SK-N-SH (cell line): Measurements from ENCODE around the gene SYNDIG1L. TPM values are rescaled to one million over a fixed set of nuclear protein-coding genes. Genes with fewer than 3 reads are reported as not detected.

Experiments used
- CTCF ChIA-PET: fragments of 300-600, 350-600 bp; formaldehyde crosslinking; extraction: SDS; loops from one replicate; lab custom pipeline; 2021; lab: Yijun Ruan, JAX
- POLR2A ChIA-PET: fragments of 350-600 bp; sonication (Branson Sonifier 250); formaldehyde crosslinking; extraction: SDS; loops from one replicate; lab custom pipeline; 2020; ENCODE audit warnings: antibody characterized with exemption, inconsistent platforms; lab: Yijun Ruan, JAX
- DNase-seq: peaks from one replicate; pipeline ENCODE4 v3.0.0; 2012
- H2AFZ ChIP-seq: fragments of 200-600 bp; sonication (generic); 2 replicates; pipeline ENCODE4 v1.8.1; 2016; ENCODE audit warnings: antibody characterized with exemption, mild to moderate bottlenecking, low read depth
- H3F3A ChIP-seq: fragments of 200-600 bp; sonication (generic); replicated peaks from 2 replicates; pipeline ENCODE3; 2016; ENCODE audit warnings: antibody characterized with exemption, mild to moderate bottlenecking; ENCODE audit not compliant: insufficient read depth
- H3K27ac ChIP-seq, 2 experiments: fragments of 200-500 bp in 1 of 2; fragments of 200-600 bp in 1 of 2; sonication (Bioruptor generic) in 1 of 2; sonication (generic), shearing (Covaris generic) in 1 of 2; 2 replicates each; pipeline versions ENCODE4 v1.5.1 to v1.6.1; 2014 to 2016; ENCODE audit warnings: low read depth in 2 of 2, inconsistent platforms in 1 of 2, low read length in 1 of 2, mild to moderate bottlenecking in 1 of 2, mixed read lengths in 1 of 2
- H3K27me3 ChIP-seq: fragments of 200-600 bp; sonication (generic), shearing (Covaris generic); 2 replicates; pipeline ENCODE4 v1.6.1; 2016; ENCODE audit warnings: mixed run types; ENCODE audit not compliant: insufficient read depth
- H3K36me3 ChIP-seq, 2 experiments: fragments of 200-500 bp in 1 of 2; fragments of 200-600 bp in 1 of 2; sonication (Bioruptor generic) in 1 of 2; sonication (generic) in 1 of 2; replicated peaks in 1 of 2; 2 replicates each; pipeline versions ENCODE3 to v1.5.1; 2014 to 2016; ENCODE audit warnings: low read length in 1 of 2, mild to moderate bottlenecking in 1 of 2; ENCODE audit not compliant: insufficient read depth in 2 of 2, control insufficient read depth in 1 of 2
- H3K4me1 ChIP-seq, 2 experiments: fragments of 200-500 bp in 1 of 2; fragments of 200-600 bp in 1 of 2; sonication (Bioruptor generic) in 1 of 2; sonication (generic), shearing (Covaris generic) in 1 of 2; 2 replicates each; pipeline versions ENCODE4 v1.5.1 to v1.6.1; 2014 to 2016; ENCODE audit warnings: low read depth in 1 of 2, low read length in 1 of 2, mixed run types in 1 of 2; ENCODE audit not compliant: insufficient read depth in 2 of 2, control insufficient read depth in 1 of 2
- H3K4me2 ChIP-seq: fragments of 200-600 bp; sonication (generic), shearing (Covaris generic); 2 replicates; pipeline ENCODE4 v1.6.1; 2017; ENCODE audit warnings: mixed run types
- H3K4me3 ChIP-seq, 2 experiments: fragments of 200-500 bp in 1 of 2; fragments of 200-600 bp in 1 of 2; sonication (Bioruptor generic) in 1 of 2; sonication (generic), shearing (Covaris generic) in 1 of 2; 2 replicates each; pipeline versions ENCODE4 v1.5.1 to v1.8.1; 2014 to 2016; ENCODE audit warnings: low read depth in 2 of 2, inconsistent platforms in 1 of 2, low read length in 1 of 2, mild to moderate bottlenecking in 1 of 2, mixed read lengths in 1 of 2, moderate library complexity in 1 of 2
- H3K79me2 ChIP-seq: fragments of 200-600 bp; sonication (generic); 2 replicates; pipeline ENCODE4 v1.8.1; 2017; ENCODE audit warnings: mild to moderate bottlenecking; ENCODE audit not compliant: insufficient read depth
- H3K9ac ChIP-seq: fragments of 200-600 bp; sonication (generic); 2 replicates; pipeline ENCODE4 v1.6.1; 2017; ENCODE audit warnings: mixed run types
- H3K9me2 ChIP-seq: fragments of 200-600 bp; sonication (generic); 2 replicates; pipeline ENCODE4 v1.6.1; 2017; ENCODE audit warnings: mixed run types
- H3K9me3 ChIP-seq: fragments of 200-600 bp; sonication (generic); 2 replicates; pipeline ENCODE4 v1.6.1; 2017; ENCODE audit warnings: mixed run types, mild to moderate bottlenecking, moderate library complexity
- H4K20me1 ChIP-seq: fragments of 200-600 bp; sonication (generic); 2 replicates; pipeline ENCODE4 v1.6.1; 2017; ENCODE audit warnings: mild to moderate bottlenecking, mixed run types; ENCODE audit not compliant: insufficient read depth
- EZH2phosphoT487 ChIP-seq: fragments of 200-600 bp; sonication (generic); IDR thresholded peaks from 2 replicates; pipeline ENCODE4 v1.6.1; 2017; ENCODE audit warnings: low read depth, mixed run types, mild to moderate bottlenecking, antibody characterized with exemption, moderate library complexity, borderline replicate concordance
- FOSL2 ChIP-seq: IDR thresholded peaks from 2 replicates; pipeline ENCODE4 v1.4.0; 2012; ENCODE audit warnings: low read depth, mild to moderate bottlenecking, moderate library complexity, borderline replicate concordance
- FOXM1 ChIP-seq: IDR thresholded peaks from 2 replicates; pipeline ENCODE4 v1.4.0; 2012; ENCODE audit warnings: low read depth, mild to moderate bottlenecking
- GATA2 ChIP-seq: sonication (generic); formaldehyde crosslinking; IDR thresholded peaks from 2 replicates; pipeline ENCODE4 v1.5.0; 2020; ENCODE audit warnings: mild to moderate bottlenecking, missing genetic modification reagents
- JUND ChIP-seq: IDR thresholded peaks from 2 replicates; pipeline ENCODE4 v1.4.0; 2012
- MXI1 ChIP-seq: IDR thresholded peaks from 2 replicates; pipeline ENCODE4 v1.6.1; 2012; ENCODE audit warnings: mild to moderate bottlenecking, low read depth, low read length, improper control_type of control experiment
- POLR2AphosphoS5 ChIP-seq: IDR thresholded peaks from 2 replicates; pipeline ENCODE4 v1.6.1; 2012; ENCODE audit warnings: low read depth, low read length
- RAD21 ChIP-seq: IDR thresholded peaks from 2 replicates; pipeline ENCODE4 v1.6.1; 2012; ENCODE audit warnings: mild to moderate bottlenecking, low read length
- RFX5 ChIP-seq: IDR thresholded peaks from 2 replicates; pipeline ENCODE4 v1.6.1; 2012; ENCODE audit warnings: mild to moderate bottlenecking, improper control_type of control experiment, low read length
- RXRA ChIP-seq: IDR thresholded peaks from 2 replicates; pipeline ENCODE4 v1.4.0; 2012; ENCODE audit warnings: low read depth, mild to moderate bottlenecking, borderline replicate concordance
- SIN3A ChIP-seq: IDR thresholded peaks from 2 replicates; pipeline ENCODE4 v1.6.1; 2012; ENCODE audit warnings: low read depth, mild to moderate bottlenecking, low read length, moderate library complexity, borderline replicate concordance
- SMC3 ChIP-seq: IDR thresholded peaks from 2 replicates; pipeline ENCODE4 v1.6.1; 2012; ENCODE audit warnings: low read depth, low read length, improper control_type of control experiment
- TEAD4 ChIP-seq: IDR thresholded peaks from 2 replicates; pipeline ENCODE4 v1.4.0; 2012; ENCODE audit warnings: mild to moderate bottlenecking, borderline replicate concordance; ENCODE audit not compliant: insufficient read depth
- YY1 ChIP-seq: IDR thresholded peaks from 2 replicates; pipeline ENCODE4 v1.4.0; 2012; ENCODE audit warnings: low read depth, mild to moderate bottlenecking
- whole genome bisulfite sequencing: methylation state at CpG from one replicate; pipeline ENCODE4 v1.1.6; 2017; ENCODE audit warnings: low lambda C conversion rate; 5-methylcytosine and 5-hydroxymethylcytosine counted together
- polyA plus RNA-seq, 3 experiments: library from polyadenylated mRNA; depleted of rRNA; stranded (reverse); fragments of >200 nt; gene quantifications; 2 replicates each; pipeline ENCODE4 v1.2.3, GENCODE V29; 2012
- TF ChIP-seq, protein P1 (sequence below): IDR thresholded peaks from 2 replicates; pipeline ENCODE4 v1.4.0; 2012; ENCODE audit warnings: low read depth, borderline replicate concordance
- TF ChIP-seq, protein P2 (sequence below): IDR thresholded peaks from 2 replicates; pipeline ENCODE4; 2012
- TF ChIP-seq, protein P3 (sequence below): IDR thresholded peaks from 2 replicates; pipeline ENCODE4 v1.4.0; 2012; ENCODE audit warnings: low read depth, borderline replicate concordance
- TF ChIP-seq, protein P4 (sequence below): fragments of 200-600 bp; sonication (generic); IDR thresholded peaks from 2 replicates; pipeline ENCODE4 v1.6.1; 2017; ENCODE audit warnings: antibody characterized with exemption, mild to moderate bottlenecking, moderate library complexity
- TF ChIP-seq, protein P5 (sequence below): IDR thresholded peaks from 2 replicates; pipeline ENCODE4 v1.4.0; 2012; ENCODE audit warnings: low read depth

SYNDIG1L gene
- polyA plus RNA-seq, 1 of the 3 experiments (the other 2 are of a cell fraction): not detected

DNA sequence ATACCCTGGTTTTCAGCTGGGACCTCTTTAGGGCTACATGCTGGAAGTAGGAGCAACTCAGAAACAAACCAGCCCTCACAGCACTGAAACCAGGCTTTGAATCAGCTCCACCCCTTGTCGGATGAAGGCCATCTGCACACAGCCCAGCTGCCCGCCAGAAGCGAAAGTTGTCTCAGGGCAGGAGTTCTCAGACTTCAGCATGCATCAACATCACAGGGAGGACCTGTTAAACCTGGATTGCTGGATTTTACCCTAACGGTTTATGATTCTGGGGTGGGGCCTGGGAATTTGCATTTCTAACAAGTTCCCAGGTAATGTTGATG lies 10.9 kb downstream of the SYNDIG1L start:
- Histone ChIP-seq H3K9me3 (no peaks in the 10 kb centered on the region), H3F3A (no peaks in the 10 kb centered on the region), H3K27me3 (peaks cover 12% of the 10 kb centered on the region; the same call in 1 of the 2 replicates), H4K20me1 (no peaks in the 10 kb centered on the region), H3K36me3 (no peaks in the 10 kb centered on the region), H3K27ac (no peak overlapping the region), H3K9me2 (no peaks in the 10 kb centered on the region), H3K9ac (no peak overlapping the region), H3K4me2 (no peak overlapping the region), H3K79me2 (no peaks in the 10 kb centered on the region), H2AFZ (no peak overlapping the region), H3K4me1 (peaks cover 0 to 6% of the 10 kb centered on the region in 2 experiments; a peak in 1 of 4 replicates), H3K4me3 (no peak overlapping the region)
- TF ChIP-seq POLR2AphosphoS5 (no peak), FOXM1 (no peak), FOSL2 (no peak), SMC3 (no peak)
- TF ChIP-seq, protein P1, sequence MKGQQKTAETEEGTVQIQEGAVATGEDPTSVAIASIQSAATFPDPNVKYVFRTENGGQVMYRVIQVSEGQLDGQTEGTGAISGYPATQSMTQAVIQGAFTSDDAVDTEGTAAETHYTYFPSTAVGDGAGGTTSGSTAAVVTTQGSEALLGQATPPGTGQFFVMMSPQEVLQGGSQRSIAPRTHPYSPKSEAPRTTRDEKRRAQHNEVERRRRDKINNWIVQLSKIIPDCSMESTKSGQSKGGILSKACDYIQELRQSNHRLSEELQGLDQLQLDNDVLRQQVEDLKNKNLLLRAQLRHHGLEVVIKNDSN: no peak
- CTCF ChIA-PET: interaction anchor here (1.0 kb wide), 1 partner anchor 64 kb away, joined by 3 read pairs; no protein-coding TSS in a partner anchor
- DNase-seq: no peak
- WGBS: 62% methylated on average over 4 of the region's 4 CpGs
- POLR2A ChIA-PET: no interaction called here

DNA sequence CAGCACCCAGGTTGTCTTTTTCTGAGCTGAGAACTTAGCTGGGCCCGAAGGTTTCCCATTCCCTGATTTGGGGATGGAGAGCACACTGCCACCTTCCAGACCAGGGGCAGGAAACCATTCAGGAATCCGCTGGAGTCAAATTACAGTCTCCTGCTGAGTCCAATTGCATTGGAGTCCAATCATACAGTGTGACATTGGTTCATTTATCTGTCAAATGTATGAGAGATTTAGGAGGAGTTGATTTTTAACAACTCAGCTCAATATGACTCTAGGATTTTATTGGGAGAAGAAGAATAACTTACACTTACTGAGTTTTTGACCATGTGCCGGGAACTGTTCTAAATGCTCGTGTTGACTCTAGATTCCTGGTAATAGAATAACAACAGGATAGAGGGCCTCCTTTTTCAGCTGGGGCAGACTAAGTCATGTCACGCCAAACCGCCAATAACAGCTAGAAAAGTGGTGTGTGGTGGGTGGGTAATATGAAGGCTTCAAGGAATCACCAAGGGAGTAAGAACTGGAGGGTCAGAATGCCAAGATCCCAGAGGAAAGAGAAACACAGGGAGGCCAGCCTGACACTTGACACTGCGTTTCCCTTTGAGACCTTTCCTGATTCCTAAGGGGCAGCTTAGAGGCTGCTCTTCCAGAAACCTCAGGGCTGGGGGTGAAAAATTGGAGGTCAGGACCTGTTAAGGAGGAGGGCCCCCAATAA lies 11.5 kb downstream of the SYNDIG1L start:
- peaks cover 0 to 6% of the 10 kb centered on the region in 2 experiments; a peak in 1 of 4 replicates for H3K4me1 ChIP-seq
- H3K4me3 ChIP-seq: no peak overlapping the region
- no peaks in the 10 kb centered on the region for H4K20me1 ChIP-seq
- H3F3A ChIP-seq: no peaks in the 10 kb centered on the region
- H3K27ac ChIP-seq: no peak overlapping the region
- 70% methylated on average over 7 of the region's 7 CpGs for WGBS
- DNase-seq: no peak
- H3K4me2 ChIP-seq: no peak overlapping the region
- POLR2A ChIA-PET: no interaction called here
- H3K9me2 ChIP-seq: no peaks in the 10 kb centered on the region
- no peak overlapping the region for H2AFZ ChIP-seq
- CTCF ChIA-PET: interaction anchor here (1.0 kb wide), 1 partner anchor 64 kb away, joined by 3 read pairs; no protein-coding TSS in a partner anchor
- H3K79me2 ChIP-seq: no peaks in the 10 kb centered on the region
- no peaks in the 10 kb centered on the region for H3K9me3 ChIP-seq
- no peaks in the 10 kb centered on the region for H3K36me3 ChIP-seq
- peaks cover 8% of the 10 kb centered on the region; the same call in 1 of the 2 replicates for H3K27me3 ChIP-seq
- no peak overlapping the region for H3K9ac ChIP-seq
- TF ChIP-seq FOSL2 (no peak), SMC3 (no peak), FOXM1 (no peak), RAD21 (no peak), YY1 (no peak), MXI1 (no peak), TEAD4 (no peak), SIN3A (no peak), EZH2phosphoT487 (no peak), GATA2 (CRISPR knock-in tag) (no peak), RXRA (no peak), JUND (no peak), POLR2AphosphoS5 (no peak), RFX5 (no peak)
- TF ChIP-seq, protein P2, sequence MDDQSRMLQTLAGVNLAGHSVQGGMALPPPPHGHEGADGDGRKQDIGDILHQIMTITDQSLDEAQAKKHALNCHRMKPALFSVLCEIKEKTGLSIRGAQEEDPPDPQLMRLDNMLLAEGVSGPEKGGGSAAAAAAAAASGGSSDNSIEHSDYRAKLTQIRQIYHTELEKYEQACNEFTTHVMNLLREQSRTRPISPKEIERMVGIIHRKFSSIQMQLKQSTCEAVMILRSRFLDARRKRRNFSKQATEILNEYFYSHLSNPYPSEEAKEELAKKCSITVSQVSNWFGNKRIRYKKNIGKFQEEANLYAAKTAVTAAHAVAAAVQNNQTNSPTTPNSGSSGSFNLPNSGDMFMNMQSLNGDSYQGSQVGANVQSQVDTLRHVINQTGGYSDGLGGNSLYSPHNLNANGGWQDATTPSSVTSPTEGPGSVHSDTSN: no peak
- TF ChIP-seq, protein P3, sequence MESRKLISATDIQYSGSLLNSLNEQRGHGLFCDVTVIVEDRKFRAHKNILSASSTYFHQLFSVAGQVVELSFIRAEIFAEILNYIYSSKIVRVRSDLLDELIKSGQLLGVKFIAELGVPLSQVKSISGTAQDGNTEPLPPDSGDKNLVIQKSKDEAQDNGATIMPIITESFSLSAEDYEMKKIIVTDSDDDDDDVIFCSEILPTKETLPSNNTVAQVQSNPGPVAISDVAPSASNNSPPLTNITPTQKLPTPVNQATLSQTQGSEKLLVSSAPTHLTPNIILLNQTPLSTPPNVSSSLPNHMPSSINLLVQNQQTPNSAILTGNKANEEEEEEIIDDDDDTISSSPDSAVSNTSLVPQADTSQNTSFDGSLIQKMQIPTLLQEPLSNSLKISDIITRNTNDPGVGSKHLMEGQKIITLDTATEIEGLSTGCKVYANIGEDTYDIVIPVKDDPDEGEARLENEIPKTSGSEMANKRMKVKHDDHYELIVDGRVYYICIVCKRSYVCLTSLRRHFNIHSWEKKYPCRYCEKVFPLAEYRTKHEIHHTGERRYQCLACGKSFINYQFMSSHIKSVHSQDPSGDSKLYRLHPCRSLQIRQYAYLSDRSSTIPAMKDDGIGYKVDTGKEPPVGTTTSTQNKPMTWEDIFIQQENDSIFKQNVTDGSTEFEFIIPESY: no peak
- TF ChIP-seq, protein P1: no peak
- TF ChIP-seq, protein P4, sequence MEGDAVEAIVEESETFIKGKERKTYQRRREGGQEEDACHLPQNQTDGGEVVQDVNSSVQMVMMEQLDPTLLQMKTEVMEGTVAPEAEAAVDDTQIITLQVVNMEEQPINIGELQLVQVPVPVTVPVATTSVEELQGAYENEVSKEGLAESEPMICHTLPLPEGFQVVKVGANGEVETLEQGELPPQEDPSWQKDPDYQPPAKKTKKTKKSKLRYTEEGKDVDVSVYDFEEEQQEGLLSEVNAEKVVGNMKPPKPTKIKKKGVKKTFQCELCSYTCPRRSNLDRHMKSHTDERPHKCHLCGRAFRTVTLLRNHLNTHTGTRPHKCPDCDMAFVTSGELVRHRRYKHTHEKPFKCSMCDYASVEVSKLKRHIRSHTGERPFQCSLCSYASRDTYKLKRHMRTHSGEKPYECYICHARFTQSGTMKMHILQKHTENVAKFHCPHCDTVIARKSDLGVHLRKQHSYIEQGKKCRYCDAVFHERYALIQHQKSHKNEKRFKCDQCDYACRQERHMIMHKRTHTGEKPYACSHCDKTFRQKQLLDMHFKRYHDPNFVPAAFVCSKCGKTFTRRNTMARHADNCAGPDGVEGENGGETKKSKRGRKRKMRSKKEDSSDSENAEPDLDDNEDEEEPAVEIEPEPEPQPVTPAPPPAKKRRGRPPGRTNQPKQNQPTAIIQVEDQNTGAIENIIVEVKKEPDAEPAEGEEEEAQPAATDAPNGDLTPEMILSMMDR: no peak
- TF ChIP-seq, protein P5, sequence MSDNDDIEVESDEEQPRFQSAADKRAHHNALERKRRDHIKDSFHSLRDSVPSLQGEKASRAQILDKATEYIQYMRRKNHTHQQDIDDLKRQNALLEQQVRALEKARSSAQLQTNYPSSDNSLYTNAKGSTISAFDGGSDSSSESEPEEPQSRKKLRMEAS: no peak
